HepG2 (cell line): ENCODE results near the gene EMC8.

Source experiments
- FOXP1 ChIP-seq, 2 experiments: fragments of 450-650 bp in 1 of 2; IDR thresholded peaks; 2 replicates each; pipeline ENCODE4 v1.6.1; 2017 to 2018; ENCODE audit warnings: antibody characterized with exemption in 1 of 2
- GABPA ChIP-seq, 2 experiments: IDR thresholded peaks; 2 replicates each; pipeline ENCODE4 v1.6.1; 2011 to 2016; ENCODE audit warnings: low read depth in 2 of 2, low read length in 1 of 2, missing biosample characterization in 1 of 2, missing genetic modification characterization in 1 of 2
- POLR2AphosphoS5 ChIP-seq: IDR thresholded peaks from 2 replicates; pipeline ENCODE4 v1.6.1; 2012; ENCODE audit warnings: low read depth, low read length
- ZNF430 ChIP-seq: sonication (generic); formaldehyde crosslinking; IDR thresholded peaks from 2 replicates; pipeline ENCODE4 v1.9.0; 2021; ENCODE audit warnings: mild to moderate bottlenecking, missing genetic modification reagents
- ZNF713 ChIP-seq: sonication (generic); formaldehyde crosslinking; IDR thresholded peaks from 2 replicates; pipeline ENCODE4 v1.4.0; 2020; ENCODE audit warnings: mild to moderate bottlenecking, missing genetic modification reagents
- TF ChIP-seq, protein P1 (sequence below): IDR thresholded peaks from 2 replicates; pipeline ENCODE4 v1.6.1; 2012; ENCODE audit warnings: inconsistent platforms
- TF ChIP-seq, protein P2 (sequence below): conservative IDR thresholded peaks from 2 replicates; pipeline ENCODE4 v1.6.1; 2018; ENCODE audit warnings: missing genetic modification reagents

DNA sequence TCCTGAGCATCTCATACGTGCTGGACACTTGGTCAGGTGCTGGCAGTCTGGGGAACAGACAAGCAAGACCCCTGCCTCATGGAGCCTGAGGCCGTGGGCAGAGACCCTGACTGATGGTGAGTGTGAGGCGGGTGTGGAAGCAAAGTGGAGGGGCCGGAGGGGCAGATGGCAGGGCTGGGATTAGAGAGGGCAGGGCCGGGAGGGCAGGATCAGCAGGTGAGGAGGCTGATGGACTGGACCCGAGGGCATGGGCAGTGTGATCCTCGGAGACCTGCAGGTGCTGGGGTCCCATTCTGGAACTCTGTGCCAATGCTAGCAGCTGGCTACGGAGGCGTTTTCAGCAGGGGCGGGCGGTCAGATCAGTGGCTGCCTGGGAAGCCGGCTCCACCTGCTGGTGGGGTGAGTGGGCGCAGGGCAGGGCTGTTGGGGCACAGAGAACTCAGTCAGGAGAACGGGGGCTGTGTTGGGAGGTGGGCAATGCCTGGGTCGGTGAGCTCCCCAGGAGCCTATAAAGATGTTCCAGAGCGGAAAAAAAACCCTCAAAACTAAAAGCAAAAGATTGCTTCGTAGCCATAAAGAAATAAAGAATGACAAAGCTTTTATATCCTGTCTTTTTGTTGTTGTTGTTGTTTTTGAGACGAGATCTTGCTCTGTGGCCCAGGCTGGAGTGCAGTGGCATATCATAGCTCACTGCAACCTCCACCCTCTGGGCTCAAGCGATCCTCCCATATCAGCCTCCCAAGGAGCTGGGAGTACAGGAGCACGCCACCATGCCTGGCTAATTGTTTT is 39.5 kb downstream of the EMC8 start:
- no peak for TF ChIP-seq POLR2AphosphoS5
- TF ChIP-seq ZNF430, result no peak
- TF ChIP-seq GABPA (IDR thresholded peaks at IDR 0.05; ENCODE audit: low read depth, low read length), result no peak
- TF ChIP-seq GABPA (CRISPR knock-in tag; IDR thresholded peaks at IDR 0.05; ENCODE audit: low read depth), result no peak
- TF ChIP-seq ZNF713 (CRISPR knock-in tag), result no peak
- TF ChIP-seq, protein P1, sequence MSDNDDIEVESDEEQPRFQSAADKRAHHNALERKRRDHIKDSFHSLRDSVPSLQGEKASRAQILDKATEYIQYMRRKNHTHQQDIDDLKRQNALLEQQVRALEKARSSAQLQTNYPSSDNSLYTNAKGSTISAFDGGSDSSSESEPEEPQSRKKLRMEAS, result no peak
- TF ChIP-seq, protein P2, sequence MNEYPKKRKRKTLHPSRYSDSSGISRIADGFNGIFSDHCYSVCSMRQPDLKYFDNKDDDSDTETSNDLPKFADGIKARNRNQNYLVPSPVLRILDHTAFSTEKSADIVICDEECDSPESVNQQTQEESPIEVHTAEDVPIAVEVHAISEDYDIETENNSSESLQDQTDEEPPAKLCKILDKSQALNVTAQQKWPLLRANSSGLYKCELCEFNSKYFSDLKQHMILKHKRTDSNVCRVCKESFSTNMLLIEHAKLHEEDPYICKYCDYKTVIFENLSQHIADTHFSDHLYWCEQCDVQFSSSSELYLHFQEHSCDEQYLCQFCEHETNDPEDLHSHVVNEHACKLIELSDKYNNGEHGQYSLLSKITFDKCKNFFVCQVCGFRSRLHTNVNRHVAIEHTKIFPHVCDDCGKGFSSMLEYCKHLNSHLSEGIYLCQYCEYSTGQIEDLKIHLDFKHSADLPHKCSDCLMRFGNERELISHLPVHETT (CRISPR knock-in tag), result no peak
- TF ChIP-seq FOXP1 (IDR thresholded peaks at IDR 0.05), result no peak
- TF ChIP-seq FOXP1 (CRISPR knock-in tag; IDR thresholded peaks at IDR 0.05), result no peak
